HuH-7.5 (cell line): ENCODE data around the gene CTSF.
"Not testable (repeated sequence)": the region's sequence is repeated elsewhere in the genome, so short reads cannot be mapped to it uniquely, and the experiment has no call there.

Experiments
- DNase-seq: peaks from one replicate; pipeline ENCODE4 v3.0.0; 2011; ENCODE audit warnings: low spot score

CTSF gene

DNA sequence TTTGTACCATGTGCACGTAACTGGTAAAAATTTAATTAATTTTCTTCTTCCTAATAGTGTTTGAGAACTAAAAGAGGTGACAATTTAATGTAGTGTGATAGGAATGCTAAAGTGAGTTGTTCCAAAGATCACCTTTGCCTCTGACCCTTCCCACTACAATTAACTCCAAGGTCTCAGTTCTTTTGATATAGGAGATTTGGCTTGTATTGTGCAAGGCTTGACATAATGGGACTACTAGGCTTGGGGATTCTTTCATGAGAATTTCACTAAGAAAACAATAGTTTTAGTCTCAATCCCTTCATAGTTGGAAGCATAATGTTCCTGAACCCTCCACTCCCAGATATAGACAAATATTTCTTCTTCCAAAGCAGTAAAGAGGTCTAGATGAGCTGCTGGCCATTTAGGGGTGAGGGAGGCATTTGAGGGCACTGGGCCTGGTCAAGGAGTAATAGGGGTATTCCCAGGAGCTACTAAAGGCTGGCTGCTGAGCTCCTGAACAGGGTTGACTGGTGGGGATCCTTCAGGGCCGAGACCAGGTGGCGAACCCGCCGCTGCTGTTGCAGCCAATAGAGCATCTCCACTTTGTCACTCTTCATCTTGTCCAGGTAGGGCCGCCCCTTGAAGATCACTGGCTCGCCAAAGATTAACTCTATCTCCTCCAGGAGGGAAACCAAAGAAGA is 21.7 kb upstream of the CTSF start:
- DNase-seq = peak; percentile 61

DNA sequence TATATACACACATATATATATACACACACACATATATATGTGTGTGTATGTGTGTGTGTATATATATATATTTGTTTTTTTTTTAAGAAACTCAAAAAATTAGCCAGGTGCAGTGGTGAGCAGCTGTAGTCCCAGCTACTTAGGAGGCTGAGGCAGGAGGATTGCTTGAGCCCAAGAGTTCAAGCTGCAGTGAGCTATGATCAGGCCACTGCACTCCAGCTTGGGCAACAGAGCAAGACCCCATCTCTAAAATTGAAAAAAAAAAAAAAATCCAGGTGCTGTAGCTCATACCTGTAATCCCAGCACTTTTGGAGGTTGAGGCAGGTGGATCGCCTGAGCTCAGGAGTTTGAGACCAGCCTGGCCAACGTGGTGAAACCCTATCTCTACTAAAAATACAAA is 20.9 kb upstream of the CTSF start:
- DNase-seq = not testable (repeated sequence)

DNA sequence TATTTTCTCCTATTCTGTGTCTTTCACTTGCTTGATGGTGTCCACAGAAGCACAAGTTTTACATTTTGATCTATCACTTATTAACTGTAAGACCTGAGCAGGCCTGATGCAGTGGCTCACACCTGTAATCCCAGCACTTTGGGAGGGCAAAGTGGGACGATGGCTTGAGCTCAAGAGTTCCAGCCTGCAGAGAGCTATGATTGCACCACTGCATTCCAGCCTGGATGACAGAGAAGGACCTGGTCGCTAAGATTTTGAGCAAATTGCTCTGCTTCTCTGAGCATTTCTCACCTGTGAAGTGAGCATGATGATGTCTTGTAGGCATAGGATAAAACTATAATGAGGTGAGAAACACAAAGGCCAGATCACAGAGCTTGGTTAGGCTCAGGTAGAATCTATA is 17.7 kb upstream of the CTSF start:
- peak; percentile 45 for DNase-seq

DNA sequence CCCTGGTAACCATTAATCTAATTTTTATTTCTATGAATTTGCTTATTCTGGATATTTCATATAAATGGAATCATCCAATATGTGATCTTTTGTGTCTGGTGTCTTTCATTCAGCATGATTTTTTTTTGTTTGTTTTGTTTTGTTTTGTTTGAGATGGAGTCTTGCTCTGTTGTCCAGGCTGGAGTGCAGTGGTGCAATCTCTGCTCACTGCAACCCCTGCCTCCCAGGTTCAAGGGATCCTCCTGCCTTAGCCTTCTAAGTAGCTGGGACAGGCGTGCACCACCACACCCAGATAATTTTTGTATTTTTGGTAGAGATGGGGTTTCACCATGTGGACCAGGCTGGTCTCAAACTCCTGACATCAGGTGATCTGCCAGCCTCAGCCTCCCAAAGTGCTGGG is 17.0 kb upstream of the CTSF start:
- DNase-seq = not testable (repeated sequence)

DNA sequence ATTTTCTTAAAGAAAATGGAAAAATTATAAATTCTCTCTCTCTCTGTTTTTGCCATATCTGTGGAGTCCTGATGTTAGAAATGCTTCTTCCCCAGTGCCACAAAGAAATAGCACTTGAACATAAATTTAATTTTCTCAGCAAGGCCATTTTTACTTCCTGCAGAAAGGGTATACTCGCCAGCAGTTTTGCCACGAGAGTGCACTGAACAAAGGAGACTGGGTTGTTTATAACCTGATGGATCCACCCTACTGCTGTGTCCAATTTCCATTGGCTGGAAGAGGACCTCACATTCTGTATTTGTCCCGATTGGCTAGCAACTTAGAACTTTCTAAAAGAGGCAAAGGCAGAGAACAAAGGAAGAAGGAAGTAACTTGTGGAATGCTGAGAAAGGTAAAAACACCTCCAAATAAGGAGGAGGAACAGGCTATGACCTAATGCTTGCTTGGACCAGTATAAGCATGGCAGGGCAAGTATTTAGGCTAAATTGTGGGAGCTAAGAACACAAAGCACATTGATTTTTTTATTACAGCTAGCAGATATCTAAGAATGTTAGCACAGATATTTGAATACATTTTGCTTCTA is 14.2 kb upstream of the CTSF start:
- DNase-seq = not testable (repeated sequence)

DNA sequence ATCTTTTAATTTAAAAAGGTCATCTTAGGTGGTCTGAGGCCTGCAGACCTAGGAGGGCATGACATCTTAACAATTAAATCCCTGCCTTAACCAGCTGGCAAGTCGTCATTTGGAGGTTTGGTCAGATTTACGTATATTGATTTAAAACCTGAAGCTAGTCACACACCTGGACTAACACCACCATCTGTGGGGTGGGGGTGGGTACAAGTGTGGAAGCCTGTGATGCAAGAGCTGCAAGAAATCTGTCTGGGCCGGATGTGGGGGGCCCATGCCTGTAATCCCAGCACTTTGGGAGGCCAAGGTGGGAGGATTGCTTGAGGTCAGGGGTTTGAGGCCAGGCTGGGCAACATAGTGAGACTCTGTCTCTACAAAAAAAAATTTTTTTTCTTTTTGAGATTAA is 12.9 kb upstream of the CTSF start:
- no peak for DNase-seq

DNA sequence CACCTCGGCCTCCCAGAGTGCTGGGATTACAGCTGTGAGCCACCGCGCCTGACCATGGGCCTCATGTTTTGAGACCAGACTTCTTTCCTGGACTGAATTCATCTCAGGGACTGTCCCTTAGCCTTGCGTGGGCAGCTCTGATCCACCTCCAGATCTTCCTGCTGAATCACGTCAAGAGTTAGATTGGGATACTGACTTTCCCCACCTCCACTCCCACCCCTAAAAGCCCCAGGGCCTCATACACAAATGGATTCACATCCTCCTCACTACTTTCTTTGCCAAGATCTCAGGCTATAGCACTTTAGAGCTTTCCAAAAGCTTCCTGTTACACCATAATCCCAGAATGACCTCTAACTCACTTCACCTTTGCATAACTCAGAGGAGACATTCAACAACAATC is 12.4 kb upstream of the CTSF start:
- DNase-seq = no peak

DNA sequence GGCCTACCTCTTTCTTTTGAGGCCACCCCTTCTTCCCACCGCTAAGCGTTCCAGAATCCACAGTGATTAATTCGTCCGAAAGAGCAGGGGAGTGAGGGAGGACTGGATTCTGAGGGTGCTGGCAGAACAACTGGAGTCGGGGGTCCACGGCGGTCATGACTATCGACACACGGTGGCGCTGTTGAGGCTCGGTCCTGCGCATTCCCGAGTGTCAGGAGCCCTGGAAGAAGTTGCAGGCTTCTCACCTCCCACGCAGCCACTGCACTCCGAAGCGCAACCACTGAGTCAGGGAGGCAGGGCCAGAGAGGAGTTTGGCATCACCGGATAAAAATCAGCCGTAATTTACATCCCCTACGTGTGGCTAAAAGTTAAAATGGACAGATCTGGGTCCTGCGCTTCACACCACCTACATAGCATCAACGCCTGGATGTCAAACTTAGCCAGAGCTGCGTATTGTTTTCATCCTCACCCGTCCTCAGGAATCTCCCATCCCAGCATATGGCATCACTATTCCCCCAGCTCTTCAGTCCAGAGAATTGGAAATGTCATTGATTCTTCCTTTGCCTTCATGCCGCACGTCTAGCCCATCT is 10.7 kb upstream of the CTSF start:
- DNase-seq = peak; percentile 100

DNA sequence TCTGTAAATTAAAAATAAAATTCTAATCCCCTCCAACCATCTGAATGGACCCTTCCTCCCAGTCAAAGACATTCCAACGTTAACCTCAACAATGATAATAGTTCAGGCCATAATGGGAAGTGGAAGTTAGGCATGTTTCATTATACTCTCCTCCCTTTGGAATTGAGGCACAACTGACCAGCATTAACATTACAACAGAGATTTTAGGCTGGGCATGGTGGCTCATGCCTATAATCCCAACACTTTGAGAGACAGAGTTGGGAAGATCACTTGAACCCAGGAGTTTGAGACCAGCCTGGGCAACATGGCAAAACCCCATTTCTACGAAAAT is 2.4 kb upstream of the CTSF start:
- no peak for DNase-seq

DNA sequence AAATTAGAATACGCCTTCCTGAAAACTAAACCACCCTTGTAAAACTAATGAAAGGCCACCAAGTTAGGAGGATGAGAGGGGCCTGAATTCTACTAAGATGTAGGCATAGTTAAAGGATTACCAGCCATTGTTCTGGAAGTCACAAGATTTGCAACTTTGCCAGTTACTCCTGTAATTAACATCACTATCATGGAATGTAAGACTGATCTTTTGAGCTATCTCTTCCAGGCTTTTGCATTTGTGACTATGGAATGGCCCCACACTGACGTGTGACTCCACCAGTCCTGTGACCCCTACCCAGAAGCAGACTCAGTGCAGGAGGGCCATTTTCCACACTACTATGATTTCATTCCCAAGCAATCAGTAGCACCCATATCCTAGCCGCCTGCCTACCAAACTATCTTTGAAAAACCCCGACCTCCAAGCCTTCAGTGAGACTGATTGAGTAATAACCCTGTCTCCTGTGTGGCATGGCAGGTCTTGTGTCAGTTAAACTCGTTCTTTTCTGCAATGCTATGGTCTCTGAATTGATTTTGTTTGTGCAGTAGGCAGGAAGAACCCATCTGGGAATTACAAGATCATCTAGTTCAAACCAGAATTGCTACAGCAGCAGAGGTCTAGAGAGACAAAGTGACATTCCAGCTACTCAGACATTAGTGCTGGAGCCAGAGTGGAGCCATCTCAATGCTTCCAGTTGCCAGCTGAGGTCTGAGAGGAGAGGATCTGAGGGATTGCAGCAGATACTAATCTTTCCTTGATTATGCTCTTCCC is 1.9 kb upstream of the CTSF start:
- no peak for DNase-seq

DNA sequence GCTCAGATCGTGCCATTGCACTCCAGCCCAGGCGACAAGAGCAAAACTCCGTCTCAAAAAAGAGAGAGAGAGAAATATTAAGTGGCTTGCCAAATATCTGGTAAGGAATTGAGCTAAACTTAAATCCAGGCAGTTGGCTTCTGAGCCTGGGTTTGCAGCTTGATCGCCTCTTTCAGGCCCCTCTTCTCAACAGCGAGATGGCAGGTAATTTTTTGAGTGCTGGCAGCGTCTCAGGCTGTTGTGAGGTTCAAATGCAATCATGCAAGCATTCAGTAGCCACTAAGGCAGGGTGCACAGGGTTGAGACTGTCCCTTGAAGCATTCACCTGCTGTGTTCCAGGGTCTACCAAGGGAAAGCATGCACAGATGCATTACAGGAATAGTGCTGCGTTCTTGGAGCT is 670 bp upstream of the CTSF start:
- DNase-seq = no peak

DNA sequence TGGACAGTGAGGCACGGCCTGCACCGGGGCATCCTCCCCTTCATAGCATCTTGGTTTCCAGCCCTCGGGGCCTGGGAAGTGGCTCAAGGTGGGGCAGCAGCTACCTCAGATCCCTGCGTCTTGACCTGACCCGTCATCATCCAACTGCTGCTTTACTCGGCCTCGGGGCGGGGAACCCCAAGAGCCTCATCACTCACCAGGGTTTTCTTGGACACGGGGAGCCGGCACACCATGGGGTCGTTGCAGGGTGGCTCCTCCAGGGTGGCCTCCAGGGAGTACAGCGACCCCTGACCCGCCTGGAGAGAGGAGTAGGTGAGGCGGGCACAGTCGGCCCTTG is 651 bp downstream of the CTSF start:
- DNase-seq = no peak

DNA sequence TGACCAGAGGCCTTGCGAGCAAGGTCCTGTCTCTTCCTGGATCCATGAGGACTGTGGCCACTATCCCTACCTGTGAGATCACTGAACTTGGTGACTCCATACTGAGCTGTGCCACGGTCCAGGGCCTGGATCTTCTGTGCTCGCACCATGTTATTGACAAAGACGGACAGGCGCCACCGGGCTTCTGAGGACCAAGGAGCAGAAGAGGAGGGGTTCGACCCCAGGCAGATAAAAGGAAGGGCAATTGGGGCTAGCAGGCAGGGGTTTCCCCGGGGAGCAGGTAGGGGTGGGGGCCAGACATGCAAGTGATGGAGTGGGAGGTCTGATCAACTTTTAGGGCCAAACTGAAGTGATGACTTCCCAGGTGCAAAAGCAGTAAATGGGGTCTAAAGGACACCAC is 2.2 kb downstream of the CTSF start:
- no peak for DNase-seq

DNA sequence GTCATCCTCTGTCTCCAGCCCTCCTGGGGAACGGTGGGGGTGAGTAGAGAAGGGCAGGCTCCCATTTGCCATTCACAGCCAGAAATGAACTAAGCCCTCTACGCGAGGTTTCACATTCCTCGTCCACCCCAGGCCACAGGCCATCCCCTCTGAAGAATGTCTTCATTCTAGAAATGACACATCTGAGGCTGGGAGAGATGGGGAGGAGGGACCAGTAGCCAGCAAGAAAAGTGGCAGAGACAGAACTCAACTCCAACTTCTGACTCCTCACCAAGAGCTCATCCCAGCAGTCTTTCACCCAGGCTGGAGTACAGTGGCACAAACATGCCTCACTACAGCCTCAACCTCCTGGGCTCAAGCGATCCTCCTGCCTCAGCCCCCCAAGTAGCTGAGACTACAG is 3.4 kb downstream of the CTSF start:
- no peak for DNase-seq

DNA sequence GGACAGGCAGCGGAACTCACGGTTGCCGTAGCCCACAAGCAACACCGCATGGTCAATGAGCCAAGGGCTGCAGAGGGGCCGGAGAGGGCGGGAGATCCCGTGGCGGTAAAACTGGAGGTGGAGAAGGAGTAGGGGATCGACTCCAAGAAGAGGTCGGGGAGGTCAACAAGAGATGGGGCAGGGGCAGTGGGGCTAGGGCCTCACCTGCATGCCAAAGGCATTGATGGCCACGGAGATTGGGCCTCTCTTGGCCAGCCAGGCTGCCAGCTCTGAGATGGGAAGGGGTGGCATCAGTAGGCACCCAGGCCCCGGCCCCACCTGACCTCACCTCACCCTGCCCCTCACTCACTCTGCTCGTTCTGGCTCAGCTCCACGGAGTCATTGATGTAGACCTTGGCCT is 3.9 kb downstream of the CTSF start:
- no peak for DNase-seq

DNA sequence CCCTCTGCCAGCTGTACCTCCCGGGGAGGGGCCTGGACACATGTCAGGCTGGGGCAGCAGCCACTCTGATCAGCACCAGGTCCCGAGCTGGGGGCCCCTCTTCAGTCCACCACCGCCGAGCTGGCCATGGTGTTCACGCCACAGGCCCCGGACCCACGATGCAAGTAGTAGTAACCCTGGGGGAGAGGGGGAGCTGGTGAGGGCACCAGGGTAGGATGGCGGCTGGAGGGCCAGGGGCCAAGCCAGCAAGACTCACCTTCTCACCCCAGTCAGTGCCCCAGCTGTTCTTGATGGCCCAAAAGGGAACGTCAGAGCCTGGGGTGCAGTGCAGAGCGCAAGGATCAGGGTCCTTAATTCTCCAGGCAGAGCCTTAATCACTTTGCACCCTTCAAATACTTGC is 4.6 kb downstream of the CTSF start:
- no peak for DNase-seq

DNA sequence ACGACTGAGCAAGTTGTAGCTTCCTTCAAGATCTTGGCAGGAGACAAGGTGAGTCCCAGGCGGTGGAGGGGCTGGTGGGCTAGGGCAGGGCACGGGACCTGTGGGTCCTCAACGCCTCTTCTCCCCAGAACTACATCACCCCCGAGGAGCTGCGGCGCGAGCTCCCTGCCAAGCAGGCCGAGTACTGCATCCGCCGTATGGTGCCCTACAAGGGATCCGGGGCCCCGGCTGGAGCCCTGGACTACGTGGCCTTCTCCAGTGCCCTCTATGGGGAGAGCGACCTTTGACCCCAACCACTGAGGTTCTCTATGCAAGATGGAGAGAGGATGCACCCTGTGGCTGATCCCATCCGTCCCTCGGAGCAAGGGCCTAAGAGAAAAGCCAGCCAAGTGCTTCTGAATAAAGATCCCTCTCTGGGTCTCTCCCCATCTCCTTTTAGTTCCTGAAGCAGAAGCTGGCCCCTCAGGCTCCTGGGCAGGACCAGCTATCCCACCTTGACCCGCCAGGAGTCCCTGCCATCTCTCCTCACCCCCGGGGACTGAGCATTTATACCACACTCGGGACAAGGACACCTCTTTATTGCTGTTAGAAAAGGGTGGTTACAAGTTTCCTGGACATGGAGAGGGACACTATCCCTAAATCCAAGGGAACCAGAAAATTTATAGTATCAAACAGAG is 5.4 kb downstream of the CTSF start:
- peak; percentile 69 for DNase-seq

DNA sequence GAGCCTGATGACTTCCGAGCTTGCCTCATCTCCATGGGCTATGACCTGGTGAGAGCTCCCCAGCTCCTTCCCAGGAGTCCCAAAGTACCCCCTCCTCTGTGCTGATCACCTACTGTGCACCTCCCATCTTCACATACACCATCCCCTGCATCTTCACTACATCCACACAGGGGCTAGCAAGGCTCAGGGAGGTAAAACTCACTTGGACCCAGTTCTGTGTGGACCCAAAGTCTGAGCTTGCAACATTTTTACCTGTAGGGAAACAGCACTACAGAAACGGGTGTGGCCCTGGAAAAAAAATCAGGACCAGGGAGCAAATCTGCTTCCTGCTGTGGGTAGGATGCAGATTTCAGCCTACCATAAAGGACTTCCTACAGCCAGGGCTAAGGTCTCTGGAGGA is 6.1 kb downstream of the CTSF start:
- DNase-seq = peak; percentile 58

DNA sequence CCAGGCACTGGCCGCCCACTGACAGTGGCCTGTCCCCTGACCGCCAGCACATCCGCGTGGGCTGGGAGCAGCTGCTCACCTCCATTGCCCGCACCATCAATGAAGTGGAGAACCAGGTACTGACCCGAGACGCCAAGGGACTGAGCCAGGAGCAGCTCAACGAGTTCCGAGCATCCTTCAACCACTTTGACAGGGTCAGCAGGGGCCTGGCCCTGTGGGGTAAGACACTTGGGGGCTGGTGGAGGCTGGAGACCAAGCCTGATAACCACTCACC is 6.5 kb downstream of the CTSF start:
- DNase-seq = no peak

DNA sequence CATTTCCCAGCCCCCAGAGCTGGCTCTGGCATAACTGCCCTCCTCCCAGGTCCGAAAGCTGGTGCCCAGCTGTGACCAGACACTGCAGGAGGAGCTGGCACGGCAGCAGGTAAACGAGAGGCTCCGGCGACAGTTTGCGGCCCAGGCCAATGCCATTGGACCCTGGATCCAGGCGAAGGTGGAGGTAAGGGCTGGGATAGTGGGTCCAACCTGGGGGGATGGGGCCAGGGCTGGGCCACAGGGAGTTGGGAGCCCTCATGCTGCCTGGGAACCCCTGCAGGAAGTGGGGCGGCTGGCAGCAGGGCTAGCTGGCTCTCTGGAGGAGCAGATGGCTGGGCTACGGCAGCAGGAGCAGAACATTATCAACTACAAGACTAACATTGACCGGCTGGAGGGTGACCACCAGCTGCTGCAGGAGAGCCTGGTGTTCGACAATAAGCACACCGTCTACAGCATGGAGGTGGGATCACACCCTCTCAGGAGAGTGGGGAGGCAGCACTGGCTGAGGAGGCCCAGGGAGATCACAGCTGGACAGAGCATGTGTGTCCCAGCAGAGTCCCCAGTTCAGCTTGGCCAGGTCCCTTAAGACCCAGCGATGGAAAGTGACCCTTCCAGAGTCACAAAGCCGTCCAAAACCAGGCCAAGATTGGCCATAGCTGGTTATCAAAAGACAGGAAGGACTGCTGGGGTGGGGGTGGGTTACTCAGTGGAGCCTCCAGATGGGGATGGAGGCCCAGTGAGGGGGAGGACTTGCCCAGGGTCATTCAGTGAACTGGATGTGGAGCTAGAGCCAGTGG is 7.0 kb downstream of the CTSF start:
- peak; percentile 64 for DNase-seq

DNA sequence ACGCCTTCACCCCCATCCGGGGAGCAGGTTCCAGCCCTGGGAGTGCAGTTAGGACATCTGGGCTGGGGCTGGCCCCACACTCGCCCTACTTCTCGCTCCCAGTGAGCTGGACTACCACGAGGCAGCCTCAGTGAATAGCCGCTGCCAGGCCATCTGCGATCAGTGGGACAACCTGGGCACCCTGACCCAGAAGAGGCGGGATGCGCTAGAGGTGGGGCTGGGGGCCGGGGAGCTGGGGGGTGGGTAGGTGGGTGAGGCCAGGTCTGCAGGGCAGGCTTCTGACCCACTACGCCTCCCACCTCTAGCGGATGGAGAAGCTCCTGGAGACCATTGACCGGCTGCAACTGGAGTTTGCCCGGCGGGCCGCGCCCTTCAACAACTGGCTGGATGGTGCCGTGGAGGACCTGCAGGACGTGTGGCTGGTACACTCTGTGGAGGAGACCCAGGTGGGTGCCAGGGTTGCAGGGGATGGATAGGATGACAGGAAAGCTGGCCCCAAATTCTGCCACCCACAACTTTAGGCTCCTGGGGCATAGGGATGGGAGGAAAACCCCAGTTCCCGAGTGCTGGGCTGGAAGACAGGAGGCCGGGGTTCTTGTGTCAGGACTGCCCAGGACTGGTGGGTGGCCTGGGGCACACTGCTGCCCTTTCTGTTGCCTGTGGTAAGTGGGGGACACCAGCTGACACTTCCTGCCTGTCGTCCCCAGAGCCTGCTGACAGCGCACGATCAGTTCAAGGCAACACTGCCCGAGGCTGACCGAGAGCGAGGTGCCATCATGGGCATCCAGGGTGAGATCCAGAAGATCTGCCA is 8.3 kb downstream of the CTSF start:
- peak; percentile 64 for DNase-seq
